Adipocyte (in vitro differentiated cells): ENCODE results near the gene GIMAP1.
"Not testable (repeated sequence)": the region's sequence is repeated elsewhere in the genome, so short reads cannot be mapped to it uniquely, and the experiment has no call there.

Experiments used
- DNase-seq: peaks from one replicate; pipeline ENCODE4 v3.0.0-alpha.2; 2015; ENCODE audit warnings: low read depth
- H3K27me3 ChIP-seq: replicated peaks from 2 replicates; pipeline ENCODE4 v1.7.0; 2013; ENCODE audit warnings: mild to moderate bottlenecking, low read length, moderate library complexity; ENCODE audit not compliant: control insufficient read depth, insufficient read depth
- H3K36me3 ChIP-seq: 2 replicates; pipeline ENCODE4 v1.7.0; 2013; ENCODE audit warnings: low read length, mild to moderate bottlenecking, moderate library complexity; ENCODE audit not compliant: control insufficient read depth, insufficient read depth, severe bottlenecking
- H3K4me1 ChIP-seq: 2 replicates; pipeline ENCODE4 v1.7.0; 2013; ENCODE audit warnings: mild to moderate bottlenecking, low read length, moderate library complexity; ENCODE audit not compliant: control insufficient read depth, insufficient read depth
- H3K4me3 ChIP-seq: 2 replicates; pipeline ENCODE4 v1.7.0; 2013; ENCODE audit warnings: mild to moderate bottlenecking, low read length, moderate library complexity
- H3K9ac ChIP-seq: 2 replicates; pipeline ENCODE4 v1.7.0; 2013; ENCODE audit warnings: mild to moderate bottlenecking, low read length, moderate library complexity
- H3K9me3 ChIP-seq: 2 replicates; pipeline ENCODE4 v1.7.0; 2013; ENCODE audit warnings: mild to moderate bottlenecking, low read length, moderate library complexity; ENCODE audit not compliant: control insufficient read depth

GIMAP1 gene

GRCh38 chr7:150716368-150716767 lies at the start of gene GIMAP1:
Gene GIMAP1 (plus strand): TSS chr7:150716613. CDS start chr7:150719048, 2,435 bp downstream.
- no peak within 1 kb of the TSS for H3K4me3 ChIP-seq
- no peaks in the 10 kb centered on the region for H3K36me3 ChIP-seq
- H3K9me3 ChIP-seq, result no peaks in the 10 kb centered on the region
- no peaks in the 10 kb centered on the region for H3K4me1 ChIP-seq
- no peaks in the 10 kb centered on the region for H3K27me3 ChIP-seq
- H3K9ac ChIP-seq, result no peak within 1 kb of the TSS
- no peak for DNase-seq

GRCh38 chr7:150668472-150668911 lies 47.9 kb upstream of the GIMAP1 start:
- DNase-seq, result no peak

GRCh38 chr7:150668977-150669376 lies 47.4 kb upstream of the GIMAP1 start:
- Histone ChIP-seq H3K27me3 (no peaks in the 10 kb centered on the region), H3K4me3 (no peak overlapping the region), H3K36me3 (no peaks in the 10 kb centered on the region), H3K9ac (no peak overlapping the region), H3K4me1 (no peaks in the 10 kb centered on the region), H3K9me3 (no peaks in the 10 kb centered on the region)
- no peak for DNase-seq

More at GRCh38 chr7:150668472-150668911, 47.9 kb upstream of the GIMAP1 start:
- Histone ChIP-seq H3K27me3 (no peaks in the 10 kb centered on the region), H3K9ac (no peak overlapping the region), H3K4me1 (no peaks in the 10 kb centered on the region), H3K9me3 (no peaks in the 10 kb centered on the region), H3K4me3 (no peak overlapping the region), H3K36me3 (no peaks in the 10 kb centered on the region)

- H3K27me3 ChIP-seq, H3K4me3 ChIP-seq, H3K9ac ChIP-seq, H3K4me1 ChIP-seq, H3K9me3 ChIP-seq, H3K36me3 ChIP-seq, DNase-seq: not testable (repeated sequence)
Observed at GRCh38 chr7:150671798-150672585, 44.4 kb upstream of the GIMAP1 start.

- no peaks in the 10 kb centered on the region for H3K9me3 ChIP-seq
- H3K4me3 ChIP-seq, result no peak overlapping the region
- no peaks in the 10 kb centered on the region for H3K4me1 ChIP-seq
- no peak for DNase-seq
- H3K27me3 ChIP-seq, result no peaks in the 10 kb centered on the region
- no peaks in the 10 kb centered on the region for H3K36me3 ChIP-seq
- no peak overlapping the region for H3K9ac ChIP-seq
Observed at GRCh38 chr7:150675714-150676113, 40.7 kb upstream of the GIMAP1 start.

- H3K4me1 ChIP-seq, DNase-seq, H3K36me3 ChIP-seq, H3K27me3 ChIP-seq, H3K4me3 ChIP-seq, H3K9me3 ChIP-seq, H3K9ac ChIP-seq: not testable (repeated sequence)
Observed at GRCh38 chr7:150676276-150676675, 40.1 kb upstream of the GIMAP1 start.

GRCh38 chr7:150676854-150677253 lies 39.6 kb upstream of the GIMAP1 start:
- H3K36me3 ChIP-seq, H3K9ac ChIP-seq, H3K9me3 ChIP-seq, H3K4me3 ChIP-seq, H3K27me3 ChIP-seq, DNase-seq, H3K4me1 ChIP-seq: not testable (repeated sequence)

- not testable (repeated sequence) for H3K36me3 ChIP-seq, DNase-seq, H3K4me1 ChIP-seq, H3K4me3 ChIP-seq, H3K9me3 ChIP-seq, H3K27me3 ChIP-seq, H3K9ac ChIP-seq
Observed at GRCh38 chr7:150678601-150679000, 37.8 kb upstream of the GIMAP1 start.

- H3K9ac ChIP-seq, H3K4me1 ChIP-seq, DNase-seq, H3K36me3 ChIP-seq, H3K9me3 ChIP-seq, H3K27me3 ChIP-seq, H3K4me3 ChIP-seq: not testable (repeated sequence)
Observed at GRCh38 chr7:150680364-150680763, 36.0 kb upstream of the GIMAP1 start.

GRCh38 chr7:150685219-150686029 lies 31.0 kb upstream of the GIMAP1 start, which contains the start of gene GIMAP2:
Gene GIMAP2 (plus strand): TSS chr7:150685706. CDS start chr7:150687060, 1,354 bp downstream.
- H3K9ac ChIP-seq, result peak within 1 kb of the TSS; percentile 66
- H3K36me3 ChIP-seq, result no peaks in the 10 kb centered on the region
- H3K4me1 ChIP-seq, result no peaks in the 10 kb centered on the region
- no peaks in the 10 kb centered on the region for H3K27me3 ChIP-seq
- H3K4me3 ChIP-seq, result peak within 1 kb of the TSS; percentile 77
- peak; percentile 9 for DNase-seq
- no peaks in the 10 kb centered on the region for H3K9me3 ChIP-seq

GRCh38 chr7:150686030-150686631 lies 30.3 kb upstream of the GIMAP1 start:
- no peak for DNase-seq
- Histone ChIP-seq H3K27me3 (no peaks in the 10 kb centered on the region), H3K4me1 (no peaks in the 10 kb centered on the region), H3K9ac (peak overlapping the region; percentile 66), H3K4me3 (peak overlapping the region; percentile 77), H3K36me3 (no peaks in the 10 kb centered on the region), H3K9me3 (no peaks in the 10 kb centered on the region)
